Stimulated activated memory B cell treated with anti-CD40 and anti-IgM and Interleukin-4, amounts not matched to agents 10 μg/mL and 1 μg/mL and 100 μg/mL, for 72 hours (primary cell): Measurements from ENCODE around the gene WDR89.
"Not testable (repeated sequence)": the region's sequence is repeated elsewhere in the genome, so short reads cannot be mapped to it uniquely, and the experiment has no call there.

Source experiments
- ATAC-seq: fragments of 150-1000 bp; cut with Tn5 transposase; 2 replicates; pipeline ENCODE4 v1.10.0; 2021
- H3K27ac Mint-ChIP-seq: one replicate; pipeline ENCODE4 v1.8.0; 2022; ENCODE audit warnings: mild to moderate bottlenecking, mixed read lengths
- H3K27me3 Mint-ChIP-seq: one replicate; pipeline ENCODE4 v1.8.0; 2022; ENCODE audit warnings: mixed read lengths
- H3K36me3 Mint-ChIP-seq: one replicate; pipeline ENCODE4 v1.8.0; 2022; ENCODE audit warnings: mixed read lengths
- H3K4me1 Mint-ChIP-seq: one replicate; pipeline ENCODE4 v1.8.0; 2022; ENCODE audit warnings: mixed read lengths
- H3K4me3 Mint-ChIP-seq: one replicate; pipeline ENCODE4 v1.8.0; 2022; ENCODE audit warnings: mild to moderate bottlenecking, moderate library complexity, mixed read lengths
- H3K9me3 Mint-ChIP-seq: one replicate; pipeline ENCODE4 v1.8.0; 2022; ENCODE audit warnings: mixed read lengths

WDR89 gene

DNA sequence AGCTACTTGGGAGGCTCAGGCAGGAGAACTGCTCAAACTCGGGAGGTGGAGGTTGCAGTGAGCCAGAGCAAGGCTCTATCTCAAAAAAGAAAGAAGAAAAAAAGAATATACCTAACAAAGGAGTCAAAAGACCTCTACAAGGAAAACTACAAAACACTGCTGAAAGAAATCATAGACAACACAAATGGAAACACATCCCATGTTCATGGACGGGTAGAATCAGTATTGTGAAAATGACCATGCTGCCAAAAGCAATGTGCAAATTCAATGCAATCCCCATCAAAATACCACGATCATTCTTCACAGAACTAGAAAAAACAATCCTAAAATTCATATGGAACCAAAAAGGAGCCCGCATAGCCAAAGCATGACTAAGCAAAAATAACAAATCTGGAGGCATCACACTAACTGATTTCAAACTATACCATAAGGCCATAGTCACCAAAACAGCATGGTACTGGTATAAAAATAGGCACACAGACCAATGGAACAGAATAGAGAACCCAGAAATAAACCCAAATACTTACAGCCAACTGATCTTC is 5.5 kb downstream of the WDR89 start:
- not testable (repeated sequence) for H3K27me3 Mint-ChIP-seq, H3K4me3 Mint-ChIP-seq, ATAC-seq, H3K27ac Mint-ChIP-seq
- Mint-ChIP-seq H3K9me3 (peaks cover 15% of the 10 kb centered on the region), H3K36me3 (peaks cover 40% of the 10 kb centered on the region), H3K4me1 (peaks cover 44% of the 10 kb centered on the region)

DNA sequence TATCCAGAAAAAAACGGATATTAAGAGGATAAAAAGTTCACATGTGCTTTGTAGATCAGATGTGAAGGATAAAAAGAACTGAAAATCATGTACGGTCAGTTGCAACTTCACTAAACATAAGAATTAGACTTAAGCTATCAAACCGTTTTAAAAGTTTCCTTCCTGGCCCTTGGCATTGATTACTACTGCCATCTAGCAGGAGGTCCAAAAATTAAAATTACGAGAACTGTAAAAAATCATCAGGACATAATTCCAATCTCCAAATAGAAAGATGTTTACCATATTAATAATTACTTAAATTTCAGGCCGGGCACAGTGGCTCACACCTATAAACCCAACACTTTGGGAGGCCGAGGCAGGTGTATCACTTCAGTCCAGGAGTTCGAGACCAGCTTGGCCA is 7.9 kb downstream of the WDR89 start:
- peaks cover 15% of the 10 kb centered on the region for H3K9me3 Mint-ChIP-seq
- H3K27ac Mint-ChIP-seq = no peak overlapping the region
- no peak overlapping the region for H3K4me3 Mint-ChIP-seq
- no peaks in the 10 kb centered on the region for H3K27me3 Mint-ChIP-seq
- peaks cover 37% of the 10 kb centered on the region for H3K4me1 Mint-ChIP-seq
- H3K36me3 Mint-ChIP-seq = peaks cover 37% of the 10 kb centered on the region
- no peak for ATAC-seq

DNA sequence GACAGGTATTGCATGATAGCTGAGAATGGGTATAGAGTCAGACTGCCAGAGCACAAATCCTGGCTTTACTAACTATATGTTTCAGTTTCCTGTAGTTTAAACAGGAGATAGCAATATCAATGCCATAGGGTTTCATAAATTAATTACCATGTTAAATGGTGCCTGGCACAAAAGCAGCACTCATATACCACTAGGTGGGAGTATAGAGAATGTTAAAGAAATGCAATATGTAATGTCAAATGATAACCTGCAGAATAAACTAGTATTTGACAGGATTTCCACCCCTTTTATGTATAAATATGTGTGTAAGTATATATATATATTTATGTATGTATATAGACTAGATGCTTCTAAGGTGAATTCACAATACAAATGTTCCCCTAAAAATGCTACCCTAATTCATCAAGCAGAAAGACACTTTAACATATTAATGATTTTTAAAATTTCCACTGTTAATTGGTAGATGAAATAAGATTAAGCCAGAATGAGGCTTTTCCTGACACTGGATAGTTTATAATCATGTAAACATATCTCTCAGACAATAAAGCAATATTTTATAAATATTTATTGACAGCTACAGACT is 8.6 kb downstream of the WDR89 start:
- H3K27me3 Mint-ChIP-seq = no peaks in the 10 kb centered on the region
- H3K4me3 Mint-ChIP-seq = no peak overlapping the region
- H3K9me3 Mint-ChIP-seq = peaks cover 15% of the 10 kb centered on the region
- no peak for ATAC-seq
- H3K27ac Mint-ChIP-seq = no peak overlapping the region
- peaks cover 33% of the 10 kb centered on the region for H3K4me1 Mint-ChIP-seq
- peaks cover 33% of the 10 kb centered on the region for H3K36me3 Mint-ChIP-seq

DNA sequence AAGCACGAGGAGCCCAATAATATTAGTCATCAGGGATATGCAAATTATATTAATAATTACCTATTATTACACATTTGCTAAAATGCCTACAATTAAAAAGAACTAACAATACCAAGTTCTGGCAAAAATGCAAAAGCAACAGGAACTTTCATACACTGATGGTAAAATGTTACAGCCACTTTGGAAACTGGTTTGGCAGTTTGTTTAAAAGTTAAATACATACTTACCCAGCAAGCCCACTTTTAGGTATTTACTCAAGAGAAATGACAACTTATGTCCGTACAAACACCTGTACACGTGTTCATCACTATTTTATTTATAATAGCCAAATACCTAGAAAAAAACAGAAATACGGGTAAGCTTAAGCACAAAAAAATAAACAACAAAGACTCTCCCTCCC is 17.0 kb downstream of the WDR89 start:
- H3K4me3 Mint-ChIP-seq = no peak overlapping the region
- H3K36me3 Mint-ChIP-seq = peaks cover 41% of the 10 kb centered on the region
- no peak overlapping the region for H3K27ac Mint-ChIP-seq
- H3K27me3 Mint-ChIP-seq = no peaks in the 10 kb centered on the region
- peaks cover 30% of the 10 kb centered on the region for H3K4me1 Mint-ChIP-seq
- ATAC-seq = no peak
- H3K9me3 Mint-ChIP-seq = no peaks in the 10 kb centered on the region

DNA sequence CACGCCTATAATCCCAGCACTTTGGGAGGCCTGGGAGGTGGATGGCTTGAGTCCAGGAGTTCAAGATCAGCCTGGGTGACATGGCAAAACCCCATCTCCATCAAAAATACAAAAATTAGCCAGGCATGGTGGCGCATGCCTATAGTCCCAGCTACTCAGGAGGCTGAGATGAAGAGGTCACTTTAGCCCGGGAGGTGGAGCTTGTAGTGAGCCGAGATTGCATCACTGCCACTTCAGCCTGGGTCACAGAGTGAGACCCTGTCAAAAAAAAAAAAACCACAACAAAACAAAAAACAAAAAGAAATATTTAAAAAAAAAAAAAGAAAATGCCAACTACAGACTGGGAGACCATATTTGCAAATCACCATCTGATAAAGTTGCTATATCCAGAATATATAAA is 17.5 kb downstream of the WDR89 start:
- Mint-ChIP-seq H3K9me3 (no peaks in the 10 kb centered on the region), H3K27me3 (no peaks in the 10 kb centered on the region), H3K4me3 (no peak overlapping the region), H3K36me3 (peaks cover 37% of the 10 kb centered on the region), H3K27ac (no peak overlapping the region), H3K4me1 (peaks cover 25% of the 10 kb centered on the region)
- no peak for ATAC-seq

DNA sequence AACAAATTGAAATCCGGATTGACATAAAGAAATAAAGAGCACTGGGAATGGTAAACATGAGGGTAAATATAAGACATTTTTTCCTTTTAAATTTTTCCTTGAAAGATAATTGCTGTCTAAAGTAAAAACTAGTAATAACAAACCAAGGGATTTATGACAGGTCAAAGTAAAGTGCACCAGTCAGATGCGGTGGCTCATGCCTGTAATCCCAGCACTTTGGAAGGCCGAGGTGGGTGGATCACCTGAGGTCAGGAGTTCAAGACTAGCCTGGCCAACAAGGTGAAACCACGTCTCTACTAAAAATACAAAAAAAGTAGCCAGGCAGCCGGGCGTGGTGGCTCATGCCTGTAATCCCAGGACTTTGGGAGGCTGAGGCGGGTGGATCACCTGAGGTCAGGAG is 19.7 kb downstream of the WDR89 start:
- H3K9me3 Mint-ChIP-seq, H3K27ac Mint-ChIP-seq, ATAC-seq, H3K27me3 Mint-ChIP-seq, H3K4me3 Mint-ChIP-seq: not testable (repeated sequence)
- Mint-ChIP-seq H3K36me3 (peaks cover 39% of the 10 kb centered on the region), H3K4me1 (peaks cover 24% of the 10 kb centered on the region)

DNA sequence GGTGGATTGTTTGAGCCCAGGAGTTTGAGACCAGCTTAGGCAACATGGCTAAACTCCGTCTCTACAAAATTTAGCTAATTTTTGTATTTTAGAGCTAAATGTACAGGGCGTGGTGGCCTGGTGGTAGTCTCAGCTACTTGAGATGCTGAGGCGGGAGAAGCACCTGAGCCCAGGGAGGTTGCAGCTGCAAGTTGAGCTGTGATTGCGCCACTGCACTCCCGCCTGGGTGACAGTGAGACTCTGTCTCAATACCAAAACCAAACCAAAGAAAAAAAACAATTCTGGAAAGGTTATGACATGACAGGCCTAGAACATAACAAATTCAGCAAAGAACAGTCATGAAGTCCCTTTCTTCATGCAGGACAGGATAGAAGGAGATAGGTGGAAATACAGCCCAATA is 25.7 kb downstream of the WDR89 start:
- Mint-ChIP-seq H3K36me3 (peaks cover 45% of the 10 kb centered on the region), H3K27ac (no peak overlapping the region), H3K4me3 (no peak overlapping the region), H3K4me1 (peaks cover 15% of the 10 kb centered on the region), H3K9me3 (no peaks in the 10 kb centered on the region), H3K27me3 (no peaks in the 10 kb centered on the region)
- no peak for ATAC-seq

DNA sequence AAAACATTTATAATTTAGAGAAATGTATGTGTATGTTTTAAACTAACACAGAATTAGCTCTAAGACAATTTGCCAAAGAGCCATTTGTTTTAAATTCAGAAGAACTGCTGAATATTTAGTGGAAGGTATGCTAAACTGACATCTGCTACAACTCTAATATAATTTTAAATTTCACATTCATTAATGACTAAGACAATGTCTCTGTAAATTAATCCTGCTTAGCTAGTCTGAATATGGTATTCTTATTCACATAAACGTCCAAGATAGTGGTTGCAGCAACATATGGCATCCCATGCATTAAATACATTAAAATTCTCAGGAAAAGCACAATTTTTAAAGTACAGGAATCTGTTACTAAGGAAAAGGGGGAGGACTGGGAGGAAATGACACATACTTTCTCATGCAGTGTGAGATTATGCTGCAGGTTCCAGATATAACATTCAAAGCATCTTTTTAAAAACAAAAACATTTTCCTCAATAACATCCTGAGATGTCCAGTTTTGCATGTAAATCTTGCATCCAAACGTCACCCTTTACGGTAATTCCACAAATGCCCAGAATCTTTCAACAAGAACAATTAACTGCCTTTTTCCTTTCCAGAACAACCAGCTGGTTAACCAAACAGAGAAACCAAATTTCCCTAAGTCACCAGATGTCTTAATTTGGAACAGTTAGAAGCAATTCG is 26.9 kb downstream of the WDR89 start:
- no peak overlapping the region for H3K4me3 Mint-ChIP-seq
- peaks cover 15% of the 10 kb centered on the region for H3K4me1 Mint-ChIP-seq
- ATAC-seq = no peak
- no peaks in the 10 kb centered on the region for H3K9me3 Mint-ChIP-seq
- no peak overlapping the region for H3K27ac Mint-ChIP-seq
- no peaks in the 10 kb centered on the region for H3K27me3 Mint-ChIP-seq
- H3K36me3 Mint-ChIP-seq = peaks cover 52% of the 10 kb centered on the region

DNA sequence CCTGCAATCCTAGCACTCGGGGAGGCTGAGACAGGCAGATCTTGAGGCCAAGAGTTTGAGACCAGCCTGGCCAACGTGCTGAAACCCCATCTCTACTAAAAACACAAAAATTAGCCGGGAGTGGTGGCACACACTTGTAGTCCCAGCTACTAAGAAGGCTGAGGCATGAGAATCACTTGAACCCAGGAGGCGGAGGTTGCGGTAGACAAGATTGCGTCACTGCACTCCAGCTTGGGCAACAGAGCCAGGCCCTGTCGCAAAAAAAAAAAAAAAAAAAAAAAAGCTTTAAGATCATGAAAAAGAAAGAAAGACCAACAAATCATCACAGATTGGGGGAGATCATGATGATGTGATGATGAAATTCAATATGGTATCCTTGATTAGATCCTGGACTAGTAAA is 30.6 kb downstream of the WDR89 start:
- Mint-ChIP-seq H3K27ac (no peak overlapping the region), H3K4me3 (no peak overlapping the region), H3K36me3 (peaks cover 39% of the 10 kb centered on the region), H3K4me1 (no peaks in the 10 kb centered on the region), H3K9me3 (no peaks in the 10 kb centered on the region), H3K27me3 (no peaks in the 10 kb centered on the region)
- ATAC-seq = no peak

DNA sequence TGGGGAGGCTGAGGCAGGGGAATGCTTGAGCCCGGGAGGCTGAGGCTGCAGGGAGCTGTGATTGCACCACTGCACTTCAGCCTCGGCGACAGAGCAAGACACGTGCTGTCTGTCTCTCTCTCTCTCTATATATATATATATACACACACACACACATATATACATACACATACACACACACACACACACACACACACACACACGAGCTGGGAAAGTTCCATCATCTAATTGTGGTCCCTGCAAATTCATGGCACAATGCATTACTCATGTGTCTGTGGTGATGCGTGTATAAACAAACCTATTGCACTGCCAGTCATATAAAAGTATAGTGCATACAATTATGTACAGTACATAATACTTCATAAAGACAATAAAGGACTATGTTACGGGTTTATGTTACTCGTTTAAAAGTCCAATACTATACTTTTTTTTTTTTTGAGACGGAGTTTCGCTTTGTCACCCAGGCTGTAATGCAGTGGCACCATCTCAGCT is 36.6 kb downstream of the WDR89 start:
- H3K4me1 Mint-ChIP-seq = no peaks in the 10 kb centered on the region
- H3K36me3 Mint-ChIP-seq = peaks cover 35% of the 10 kb centered on the region
- no peaks in the 10 kb centered on the region for H3K27me3 Mint-ChIP-seq
- H3K27ac Mint-ChIP-seq = no peak overlapping the region
- no peak overlapping the region for H3K4me3 Mint-ChIP-seq
- no peaks in the 10 kb centered on the region for H3K9me3 Mint-ChIP-seq
- ATAC-seq = no peak

- Mint-ChIP-seq H3K27ac (no peak overlapping the region), H3K4me3 (no peak overlapping the region), H3K9me3 (no peaks in the 10 kb centered on the region), H3K36me3 (peaks cover 32% of the 10 kb centered on the region), H3K4me1 (no peaks in the 10 kb centered on the region), H3K27me3 (no peaks in the 10 kb centered on the region)
- no peak for ATAC-seq
These were observed 37.0 kb downstream of the WDR89 start for GRCh38 chr14:63604626-63605025.

DNA sequence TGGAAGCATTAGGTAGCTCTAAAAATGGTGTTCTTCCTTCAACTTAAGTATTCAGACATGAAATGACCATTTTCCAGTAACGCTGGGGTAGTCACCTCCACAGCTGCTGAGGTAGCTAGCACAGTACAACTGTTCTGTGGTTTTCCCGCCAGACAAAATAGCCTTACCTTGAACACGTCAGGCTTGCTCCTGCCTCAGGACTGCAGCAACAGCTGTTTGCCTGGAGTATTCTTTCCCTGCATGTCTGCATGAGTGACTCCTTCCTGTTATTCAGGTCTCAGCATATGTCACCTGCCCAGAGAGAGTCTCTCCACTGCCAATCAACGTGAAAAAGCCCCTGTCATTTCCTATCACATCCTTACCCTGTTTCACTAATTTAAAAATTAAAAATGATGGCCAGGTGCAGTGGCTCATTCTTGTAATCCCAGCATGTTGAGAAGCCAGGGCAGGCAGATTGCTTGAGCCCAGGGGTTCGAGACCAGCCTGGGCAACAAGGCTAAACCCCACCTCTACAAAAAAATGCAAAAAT is 37.9 kb downstream of the WDR89 start:
- ATAC-seq = no peak
- H3K36me3 Mint-ChIP-seq = peaks cover 40% of the 10 kb centered on the region
- no peaks in the 10 kb centered on the region for H3K9me3 Mint-ChIP-seq
- no peak overlapping the region for H3K4me3 Mint-ChIP-seq
- no peaks in the 10 kb centered on the region for H3K27me3 Mint-ChIP-seq
- no peak overlapping the region for H3K27ac Mint-ChIP-seq
- no peaks in the 10 kb centered on the region for H3K4me1 Mint-ChIP-seq

GRCh38 chr14:63598807-63599206 is 42.9 kb downstream of the WDR89 start:
- H3K36me3 Mint-ChIP-seq = peaks cover 79% of the 10 kb centered on the region
- H3K4me3 Mint-ChIP-seq = no peak overlapping the region
- H3K4me1 Mint-ChIP-seq = no peaks in the 10 kb centered on the region
- H3K27ac Mint-ChIP-seq = no peak overlapping the region
- no peak for ATAC-seq
- peaks cover 13% of the 10 kb centered on the region for H3K9me3 Mint-ChIP-seq
- H3K27me3 Mint-ChIP-seq = no peaks in the 10 kb centered on the region

DNA sequence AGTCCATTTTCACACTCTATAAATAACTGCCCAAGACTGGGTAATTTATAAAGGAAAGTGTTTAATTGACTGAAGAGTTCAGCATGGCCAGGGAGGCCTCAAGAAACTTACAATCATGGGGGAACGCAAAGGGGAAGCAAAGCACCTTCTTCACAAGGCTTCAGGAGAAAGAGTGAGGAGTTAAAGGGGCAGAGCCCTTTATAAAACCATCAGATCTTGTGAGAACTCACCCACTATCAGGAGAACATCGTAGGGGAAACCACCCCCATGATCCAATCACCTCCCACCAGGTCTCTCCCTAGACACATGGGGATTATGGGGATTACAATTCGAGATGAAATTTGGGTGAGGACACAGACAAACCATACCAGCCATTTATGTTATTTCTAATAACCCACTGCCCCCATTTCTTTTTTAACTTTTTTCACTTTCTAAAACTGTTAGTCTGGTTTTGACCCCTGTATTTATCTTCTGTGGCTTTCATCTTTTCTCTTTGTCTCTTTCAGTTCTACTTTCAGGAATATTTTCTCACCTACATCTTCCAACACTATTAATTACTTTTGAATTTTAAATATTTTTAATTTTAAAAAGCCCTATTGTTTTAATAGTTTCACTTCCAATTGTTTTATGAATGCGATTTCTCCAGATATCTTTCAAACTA is 44.5 kb downstream of the WDR89 start:
- Mint-ChIP-seq H3K27ac (no peak overlapping the region), H3K27me3 (no peaks in the 10 kb centered on the region), H3K4me1 (no peaks in the 10 kb centered on the region), H3K9me3 (peaks cover 16% of the 10 kb centered on the region), H3K36me3 (peaks cover 70% of the 10 kb centered on the region), H3K4me3 (no peak overlapping the region)
- no peak for ATAC-seq

DNA sequence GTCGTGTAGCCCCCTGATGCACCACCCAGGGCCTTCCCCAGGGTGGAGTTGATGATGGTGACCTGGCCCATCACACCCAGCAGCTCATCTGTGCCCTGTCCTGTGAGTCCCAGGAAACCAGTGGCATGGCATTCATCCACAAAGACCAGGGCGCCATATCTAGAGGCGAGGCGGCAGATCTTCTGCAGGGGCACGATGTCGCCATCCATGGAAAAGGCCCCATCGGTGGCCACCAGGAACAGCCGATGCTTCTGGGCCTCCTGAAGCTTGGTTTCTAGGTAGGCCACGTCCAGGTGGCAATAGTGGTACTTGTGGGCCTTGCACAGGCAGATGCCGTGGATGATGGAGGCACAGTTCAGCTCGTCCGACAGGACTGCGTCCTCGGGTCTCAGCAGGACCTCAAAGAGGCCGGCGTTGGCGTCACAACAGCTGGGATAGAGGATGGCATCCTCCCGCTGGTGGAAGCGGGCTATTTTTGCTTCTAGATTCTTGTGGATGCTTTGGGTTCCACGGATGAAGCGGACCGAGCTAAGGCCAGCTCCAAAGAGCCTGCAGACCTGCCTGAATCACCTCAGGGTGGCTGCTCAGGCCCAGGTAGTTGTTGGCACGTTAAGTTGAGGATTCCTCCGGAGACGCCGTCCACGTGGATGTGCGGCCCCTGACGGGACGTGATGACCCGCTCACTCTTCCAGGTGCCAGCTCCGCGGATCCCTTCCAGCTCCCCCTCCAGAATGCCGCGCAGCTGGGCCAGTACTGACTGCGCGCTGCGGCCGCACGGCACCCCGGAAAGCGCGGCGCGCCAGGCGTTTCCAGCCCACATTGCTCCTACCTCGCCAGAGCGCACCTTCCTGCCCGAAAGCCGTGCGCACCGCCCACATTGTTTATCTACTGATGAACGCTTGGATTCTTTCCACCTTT is 47.0 kb downstream of the WDR89 start:
- peaks cover 20% of the 10 kb centered on the region for H3K9me3 Mint-ChIP-seq
- no peak overlapping the region for H3K4me3 Mint-ChIP-seq
- H3K27ac Mint-ChIP-seq = no peak overlapping the region
- no peak for ATAC-seq
- H3K27me3 Mint-ChIP-seq = no peaks in the 10 kb centered on the region
- H3K4me1 Mint-ChIP-seq = no peaks in the 10 kb centered on the region
- H3K36me3 Mint-ChIP-seq = peaks cover 56% of the 10 kb centered on the region
